Naive B cell (primary cell): ENCODE data around the gene LYRM4. TPM values are rescaled to one million over a fixed set of nuclear protein-coding genes. Genes with fewer than 3 reads are reported as not detected.

Source experiments
- ATAC-seq, 2 donors: fragments of 150-1000 bp; cut with Tn5 transposase; 2 replicates each; pipeline ENCODE4 v1.10.0; 2021; ENCODE audit warnings: low read depth in 2 of 2, mild to moderate bottlenecking in 2 of 2, moderate library complexity in 2 of 2
- DNase-seq: peaks from one replicate; pipeline ENCODE4 v3.0.0; 2022
- H3K27ac Mint-ChIP-seq, 6 donors: one replicate each; pipeline ENCODE4 v1.8.0; 2020 to 2022; ENCODE audit warnings: mild to moderate bottlenecking in 6 of 6, mixed read lengths in 6 of 6, moderate library complexity in 5 of 6, inconsistent platforms in 2 of 6
- H3K27me3 Mint-ChIP-seq, 3 donors: one replicate each; pipeline ENCODE4 v1.8.0; 2021 to 2022; ENCODE audit warnings: mixed read lengths in 3 of 3, mild to moderate bottlenecking in 1 of 3
- H3K36me3 Mint-ChIP-seq, 2 donors: one replicate each; pipeline ENCODE4 v1.8.0; 2020 to 2022; ENCODE audit warnings: mixed read lengths in 2 of 2, inconsistent platforms in 1 of 2, mild to moderate bottlenecking in 1 of 2
- H3K4me1 Mint-ChIP-seq, 3 donors: one replicate each; pipeline ENCODE4 v1.8.0; 2020 to 2022; ENCODE audit warnings: mixed read lengths in 3 of 3, inconsistent platforms in 1 of 3, mild to moderate bottlenecking in 1 of 3, moderate library complexity in 1 of 3
- H3K4me3 Mint-ChIP-seq, 8 donors: one replicate each; pipeline ENCODE4 v1.8.0; 2020 to 2022; ENCODE audit warnings: mild to moderate bottlenecking in 8 of 8, mixed read lengths in 8 of 8, moderate library complexity in 8 of 8, inconsistent platforms in 2 of 8
- H3K9me3 Mint-ChIP-seq, 7 donors: one replicate each; pipeline ENCODE4 v1.8.0; 2020 to 2022; ENCODE audit warnings: mixed read lengths in 7 of 7, mild to moderate bottlenecking in 5 of 7, inconsistent platforms in 2 of 7, moderate library complexity in 1 of 7
- polyA plus RNA-seq, 6 donors: library from polyadenylated mRNA; unstranded; fragments of 300-500 nt; fragmentation: Illumina TruSeq; gene quantifications; one replicate each; pipeline ENCODE4 v1.2.3, GENCODE V29; 2021; ENCODE audit warnings: low read depth in 6 of 6

LYRM4 gene
- polyA plus RNA-seq, 6 donors from 2014 or later: 33.1 to 44.6 (median 40.7) TPM

DNA sequence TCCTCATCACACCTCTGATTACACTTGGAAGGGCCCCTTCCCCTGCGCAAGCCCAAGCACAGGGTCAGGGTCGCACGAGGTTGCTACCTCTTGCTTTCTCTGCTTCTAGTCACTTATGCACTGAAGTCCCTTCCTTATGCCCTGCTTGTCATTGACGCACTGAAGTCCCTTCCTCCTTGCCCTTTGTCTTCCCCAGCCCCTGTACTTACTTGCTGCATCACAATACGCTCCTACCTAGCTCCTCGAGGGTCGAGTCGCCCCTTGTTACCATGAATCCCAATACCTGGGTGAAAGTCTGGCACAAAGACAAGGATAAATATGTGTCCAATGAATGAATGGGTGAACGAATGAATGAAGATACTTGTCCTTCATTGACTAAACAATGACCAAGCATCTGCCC lies 75.9 kb downstream of the LYRM4 start:
- Mint-ChIP-seq H3K27ac (no peak overlapping the region), H3K4me3 (no peak overlapping the region), H3K36me3 (peaks cover 0 to 17% of the 10 kb centered on the region in 2 donors), H3K9me3 (peaks cover 0 to 3% (median 0%) of the 10 kb centered on the region in 7 donors), H3K27me3 (no peaks in the 10 kb centered on the region), H3K4me1 (peaks cover 0 to 4% (median 0%) of the 10 kb centered on the region in 3 donors)
- ATAC-seq (no peak), DNase-seq (no peak)

DNA sequence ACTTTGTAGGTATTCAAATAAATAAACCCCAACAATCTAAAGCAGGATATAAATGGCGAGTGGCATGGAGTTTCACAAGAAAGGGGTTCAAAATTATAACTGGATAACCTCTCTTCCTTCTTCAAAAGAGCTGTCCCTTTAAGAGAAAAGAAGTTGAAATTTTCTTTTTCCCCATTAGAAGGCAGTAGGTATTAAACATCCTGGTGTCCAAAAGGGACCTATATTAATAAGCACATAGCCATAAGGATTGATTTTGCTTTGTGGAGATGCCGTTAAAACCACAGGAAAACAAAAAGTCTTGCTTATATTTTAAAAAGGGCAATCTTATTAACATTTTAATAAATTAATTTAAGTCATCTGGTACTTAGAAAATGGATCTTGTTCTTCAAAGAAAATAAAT lies 76.5 kb downstream of the LYRM4 start:
- Mint-ChIP-seq H3K27ac (no peak overlapping the region), H3K4me3 (no peak overlapping the region), H3K4me1 (peaks cover 3 to 8% (median 4%) of the 10 kb centered on the region in 3 donors), H3K9me3 (peaks cover 0 to 3% (median 0%) of the 10 kb centered on the region in 7 donors), H3K27me3 (no peaks in the 10 kb centered on the region), H3K36me3 (peaks cover 0 to 17% of the 10 kb centered on the region in 2 donors)
- DNase-seq: no peak
- ATAC-seq: no peak

DNA sequence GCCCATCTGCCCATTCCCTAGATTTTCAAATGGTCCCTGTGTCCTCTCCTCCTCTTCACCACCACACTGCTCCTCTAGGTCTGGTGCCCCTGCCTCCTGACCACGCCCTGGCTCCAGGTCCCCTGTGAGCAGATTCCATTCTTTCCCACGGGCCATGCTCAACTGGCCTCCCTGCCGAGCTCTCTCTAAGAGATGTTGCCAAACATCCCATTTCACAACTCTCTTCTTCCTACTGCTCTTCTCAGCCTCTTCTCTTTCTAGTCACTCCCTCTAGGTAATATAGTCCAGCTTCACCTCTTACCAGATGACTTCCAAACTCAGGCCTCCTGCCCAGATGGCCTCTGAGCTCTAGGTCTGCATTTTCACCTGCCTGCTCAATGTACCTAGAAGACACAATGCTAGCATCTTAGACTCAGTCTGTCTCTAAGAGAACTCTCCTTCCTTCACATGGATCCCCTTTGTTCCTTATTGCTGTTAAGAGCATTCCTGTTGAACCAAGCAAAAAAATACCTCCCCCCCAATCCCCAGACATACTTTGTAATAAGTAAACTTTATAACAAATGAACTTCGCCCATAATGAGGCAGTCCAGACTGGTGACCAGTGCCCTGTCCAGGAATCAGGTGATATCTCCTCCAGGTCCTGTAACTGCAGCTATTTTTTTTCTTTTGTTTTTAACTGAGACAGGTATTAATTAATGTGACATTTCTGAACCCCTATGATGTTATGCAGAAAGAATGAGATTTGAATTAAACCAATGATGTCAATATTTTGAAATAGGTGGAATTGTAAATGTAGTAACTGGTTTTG lies 79.0 kb downstream of the LYRM4 start:
- Mint-ChIP-seq H3K27me3 (no peaks in the 10 kb centered on the region), H3K9me3 (peaks cover 0 to 3% (median 0%) of the 10 kb centered on the region in 7 donors), H3K4me3 (no peak overlapping the region), H3K27ac (peak overlapping the region in 1 of 6 donors; percentile 46), H3K4me1 (peaks cover 7 to 10% (median 8%) of the 10 kb centered on the region in 3 donors), H3K36me3 (peaks cover 0 to 17% of the 10 kb centered on the region in 2 donors)
- DNase-seq (no peak), ATAC-seq (no peak)

DNA sequence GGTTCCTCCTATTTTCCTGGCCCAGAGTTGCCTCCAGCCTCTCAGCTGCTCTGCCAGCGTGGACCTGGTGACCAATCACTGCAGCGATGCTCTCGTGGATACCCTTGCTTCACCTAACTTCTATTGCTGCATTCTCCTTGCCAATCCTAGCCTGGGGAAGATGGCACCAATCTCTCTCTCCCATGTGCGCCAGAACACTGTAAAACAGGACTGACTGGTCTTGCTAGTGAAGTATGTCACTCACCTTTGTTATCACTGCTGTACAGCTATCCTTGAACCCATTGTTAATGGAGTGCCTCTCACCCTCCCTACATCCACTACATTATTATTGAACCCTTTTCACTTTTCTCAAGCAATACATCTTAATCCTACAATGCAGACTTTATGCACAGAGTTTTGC lies 80.1 kb downstream of the LYRM4 start:
- Mint-ChIP-seq H3K9me3 (peaks cover 0 to 3% (median 0%) of the 10 kb centered on the region in 7 donors), H3K27ac (peak overlapping the region in 5 of 6 donors; percentile 2 to 56 (median 49))

DNA sequence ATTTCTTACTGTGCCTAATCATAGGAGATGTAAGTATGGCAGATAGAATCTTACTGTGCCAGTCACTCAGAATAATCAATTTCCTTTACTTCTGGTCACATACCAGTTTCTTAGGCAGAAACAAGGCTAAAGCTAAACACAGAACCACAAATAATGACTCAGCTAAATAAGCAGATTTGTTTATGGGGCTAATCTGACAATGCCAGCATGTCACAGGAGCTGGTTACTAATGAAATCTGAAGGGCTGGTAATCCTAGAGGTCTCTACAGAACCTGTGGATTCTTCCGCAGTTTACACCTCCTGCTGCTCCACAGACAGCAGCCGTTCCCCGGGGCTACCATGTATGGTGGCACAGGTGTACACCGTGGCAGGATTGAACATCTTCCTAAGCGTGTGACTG lies 80.8 kb downstream of the LYRM4 start:
- H3K27ac Mint-ChIP-seq: peak overlapping the region in 1 of 6 donors; percentile 65
- DNase-seq (no peak), ATAC-seq (no peak)
- no peaks in the 10 kb centered on the region for H3K27me3 Mint-ChIP-seq
- peaks cover 0 to 3% of the 10 kb centered on the region in 2 donors for H3K36me3 Mint-ChIP-seq
- peaks cover 0 to 3% (median 0%) of the 10 kb centered on the region in 7 donors for H3K9me3 Mint-ChIP-seq
- peaks cover 19 to 26% (median 20%) of the 10 kb centered on the region in 3 donors for H3K4me1 Mint-ChIP-seq
- no peak overlapping the region for H3K4me3 Mint-ChIP-seq

More for the DNA sequence above, 80.1 kb downstream of the LYRM4 start:
- Mint-ChIP-seq H3K27me3 (no peaks in the 10 kb centered on the region), H3K4me3 (peak overlapping the region in 1 of 8 donors; percentile 60), H3K36me3 (peaks cover 0 to 10% of the 10 kb centered on the region in 2 donors), H3K4me1 (peaks cover 13 to 19% (median 13%) of the 10 kb centered on the region in 3 donors)
- DNase-seq (no peak), ATAC-seq (no peak)

DNA sequence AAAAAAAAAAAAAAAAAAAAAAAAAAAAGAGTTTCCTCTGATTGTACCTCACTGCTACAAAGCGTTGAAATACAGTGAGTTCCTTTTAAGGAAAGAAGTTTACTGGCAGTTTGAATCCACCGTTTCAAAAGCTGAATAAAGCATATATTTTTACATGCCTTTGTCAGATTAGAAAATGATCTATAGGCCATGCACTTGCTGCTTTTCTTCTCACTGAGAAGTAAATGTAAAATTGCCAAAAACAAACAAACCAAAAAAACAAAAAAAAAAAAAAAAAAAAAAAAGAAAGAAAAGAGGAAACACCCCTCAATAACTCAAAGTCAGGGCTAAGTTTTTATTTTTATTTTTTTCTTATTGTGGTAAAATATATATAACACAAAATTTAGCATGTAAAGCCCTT lies 81.9 kb downstream of the LYRM4 start:
- peaks cover 25 to 37% (median 32%) of the 10 kb centered on the region in 3 donors for H3K4me1 Mint-ChIP-seq
- no peaks in the 10 kb centered on the region for H3K27me3 Mint-ChIP-seq
- no peak overlapping the region for H3K27ac Mint-ChIP-seq
- peaks cover 0 to 3% (median 0%) of the 10 kb centered on the region in 7 donors for H3K9me3 Mint-ChIP-seq
- H3K36me3 Mint-ChIP-seq: no peaks in the 10 kb centered on the region
- no peak for ATAC-seq
- H3K4me3 Mint-ChIP-seq: peak overlapping the region in 2 of 8 donors; percentile 9 to 56
- no peak for DNase-seq

DNA sequence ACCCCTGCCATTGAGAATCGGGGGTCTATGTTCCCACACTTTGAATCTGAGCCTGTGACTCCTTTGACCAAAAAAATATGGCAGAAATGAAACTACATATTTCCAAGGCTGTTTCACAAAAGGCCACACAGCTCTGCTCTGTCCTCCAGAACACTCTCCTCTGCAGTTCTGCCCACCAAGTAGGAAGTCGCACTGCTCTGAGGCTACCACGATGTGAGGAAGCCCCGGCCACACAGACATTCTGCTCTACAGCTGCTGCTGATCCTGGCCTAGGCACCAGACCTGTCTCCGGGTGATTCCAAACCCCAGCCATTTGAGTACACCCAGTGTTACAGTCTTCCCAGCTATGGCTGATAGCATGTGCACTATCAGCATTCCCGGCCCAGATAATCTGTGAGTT lies 85.1 kb downstream of the LYRM4 start:
- H3K27me3 Mint-ChIP-seq: no peaks in the 10 kb centered on the region
- H3K36me3 Mint-ChIP-seq: no peaks in the 10 kb centered on the region
- peak overlapping the region; percentile 24 to 81 (median 66) for H3K27ac Mint-ChIP-seq
- H3K4me3 Mint-ChIP-seq: peak overlapping the region in 5 of 8 donors; percentile 14 to 62 (median 21)
- peaks cover 25 to 42% (median 35%) of the 10 kb centered on the region in 3 donors for H3K4me1 Mint-ChIP-seq
- ATAC-seq (no peak), DNase-seq (no peak)
- H3K9me3 Mint-ChIP-seq: peaks cover 0 to 3% (median 0%) of the 10 kb centered on the region in 7 donors

DNA sequence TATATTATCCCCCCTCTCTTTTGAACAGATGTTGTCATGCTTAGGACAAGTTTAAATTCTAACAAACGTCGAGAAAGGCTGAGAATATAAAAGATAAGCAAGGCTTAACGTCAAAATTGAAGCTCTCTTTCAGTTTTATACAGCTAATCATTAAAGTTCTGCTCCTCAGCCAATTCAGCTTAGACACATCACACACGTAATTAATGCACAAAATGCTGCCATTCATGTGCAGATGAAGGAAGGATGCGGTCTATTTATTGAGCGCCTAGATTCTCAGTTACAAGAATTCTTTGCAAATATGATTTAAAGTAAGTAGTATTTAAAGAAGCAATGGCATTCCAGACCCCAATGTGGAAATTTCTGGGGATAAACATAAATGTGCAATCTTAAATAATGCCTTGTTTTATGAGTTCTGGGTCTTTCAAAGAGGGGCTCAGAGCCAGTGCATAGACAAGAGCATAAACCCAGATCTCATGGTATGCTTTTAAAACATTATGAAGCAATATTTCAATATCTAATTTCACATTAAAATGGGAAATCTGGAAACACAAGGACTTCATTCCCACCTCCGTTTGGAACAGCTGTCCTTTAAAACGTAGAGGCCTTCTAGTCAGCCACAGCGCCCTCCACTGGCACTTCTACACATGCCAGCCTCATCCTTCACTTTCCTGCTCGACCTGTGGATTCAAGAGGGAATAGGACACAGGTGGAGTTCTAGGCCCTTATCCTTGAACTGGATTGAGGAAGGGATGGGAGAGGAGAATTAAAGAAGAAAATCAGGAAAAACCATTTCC lies 85.8 kb downstream of the LYRM4 start:
- H3K4me1 Mint-ChIP-seq: peaks cover 22 to 42% (median 35%) of the 10 kb centered on the region in 3 donors
- no peaks in the 10 kb centered on the region for H3K9me3 Mint-ChIP-seq
- no peaks in the 10 kb centered on the region for H3K36me3 Mint-ChIP-seq
- no peak for DNase-seq
- H3K27ac Mint-ChIP-seq: peak overlapping the region; percentile 66 to 92 (median 88)
- H3K4me3 Mint-ChIP-seq: peak overlapping the region; percentile 63 to 91 (median 78)
- ATAC-seq: no peak
- H3K27me3 Mint-ChIP-seq: no peaks in the 10 kb centered on the region

DNA sequence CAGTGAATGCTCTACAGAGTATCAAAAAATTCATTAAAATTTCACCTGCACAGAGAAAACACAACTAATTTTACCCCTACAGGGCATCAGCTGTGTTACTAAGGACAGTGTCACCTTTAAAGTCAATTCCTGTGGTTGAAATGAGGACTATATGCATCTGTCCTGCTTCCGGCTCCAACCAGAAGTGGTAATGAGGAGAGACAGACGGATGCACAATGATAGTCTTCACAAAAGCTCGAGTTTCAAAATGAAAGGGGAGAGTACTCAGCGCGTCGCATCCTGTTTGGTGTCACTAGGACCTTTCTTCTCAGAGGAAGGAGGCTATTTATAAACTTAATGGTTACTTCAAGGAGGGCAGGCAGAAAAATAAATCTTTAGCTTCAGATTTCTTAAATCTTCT lies 86.5 kb downstream of the LYRM4 start:
- H3K36me3 Mint-ChIP-seq: no peaks in the 10 kb centered on the region
- H3K4me1 Mint-ChIP-seq: peaks cover 19 to 40% (median 31%) of the 10 kb centered on the region in 3 donors
- no peaks in the 10 kb centered on the region for H3K9me3 Mint-ChIP-seq
- ATAC-seq: peak; percentile 87 to 90
- DNase-seq: peak; percentile 19
- peak overlapping the region; percentile 63 to 91 (median 78) for H3K4me3 Mint-ChIP-seq
- peak overlapping the region; percentile 49 to 90 (median 80) for H3K27ac Mint-ChIP-seq
- H3K27me3 Mint-ChIP-seq: no peaks in the 10 kb centered on the region

DNA sequence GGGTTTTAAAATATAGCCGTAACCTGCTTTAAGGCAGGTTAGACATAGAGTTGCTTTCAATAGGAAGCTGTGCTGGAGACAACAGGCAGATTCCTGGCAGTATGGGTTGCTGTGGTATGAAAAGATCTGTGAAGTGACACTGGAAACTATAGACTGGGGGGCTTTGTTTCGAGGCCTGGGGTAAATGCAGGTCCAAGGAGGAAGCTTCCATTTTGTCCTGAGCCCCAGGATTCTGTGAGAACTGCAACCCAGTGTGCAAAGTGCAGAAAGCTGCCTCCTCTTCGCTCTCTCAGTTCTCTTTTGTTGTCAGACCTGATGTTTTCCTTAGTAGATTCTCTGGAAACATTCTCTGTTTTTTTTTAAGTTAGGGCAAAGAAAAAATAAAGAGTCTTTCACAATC lies 86.9 kb downstream of the LYRM4 start:
- DNase-seq (no peak), ATAC-seq (peak; percentile 40 to 59)
- H3K27ac Mint-ChIP-seq: peak overlapping the region; percentile 49 to 90 (median 80)
- no peaks in the 10 kb centered on the region for H3K27me3 Mint-ChIP-seq
- H3K36me3 Mint-ChIP-seq: no peaks in the 10 kb centered on the region
- peak overlapping the region; percentile 63 to 91 (median 78) for H3K4me3 Mint-ChIP-seq
- no peaks in the 10 kb centered on the region for H3K9me3 Mint-ChIP-seq
- peaks cover 16 to 37% (median 27%) of the 10 kb centered on the region in 3 donors for H3K4me1 Mint-ChIP-seq

DNA sequence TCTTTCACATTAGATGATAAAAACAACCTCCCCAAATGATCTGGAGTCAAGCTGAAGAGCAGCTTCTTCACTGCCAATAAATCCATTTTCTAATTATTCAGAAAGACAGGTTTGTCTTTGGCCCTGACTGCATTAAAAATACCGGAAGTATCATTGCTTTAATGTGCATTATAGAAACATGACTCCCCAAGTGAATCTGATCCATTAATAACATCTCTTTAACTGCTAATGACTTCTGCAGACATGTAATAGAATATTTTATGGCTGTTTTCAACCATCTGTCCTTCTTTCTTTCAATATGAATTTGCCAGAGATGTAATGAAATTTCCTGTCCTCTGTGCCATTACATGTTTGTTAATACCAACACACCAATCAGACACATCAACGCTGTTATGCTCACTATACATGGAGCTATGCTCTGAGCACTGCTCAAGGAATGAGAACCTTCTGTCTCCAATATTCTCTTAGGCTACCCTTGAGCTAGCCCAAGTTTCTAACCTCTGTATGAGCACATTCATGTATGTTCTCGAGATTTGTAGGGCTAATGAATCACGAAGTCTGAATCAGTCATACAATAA lies 87.8 kb downstream of the LYRM4 start:
- ATAC-seq: no peak
- Mint-ChIP-seq H3K27me3 (no peaks in the 10 kb centered on the region), H3K4me1 (peaks cover 16 to 35% (median 27%) of the 10 kb centered on the region in 3 donors), H3K9me3 (no peaks in the 10 kb centered on the region), H3K27ac (peak overlapping the region in 2 of 6 donors; percentile 13 to 17), H3K36me3 (no peaks in the 10 kb centered on the region), H3K4me3 (no peak overlapping the region)
- DNase-seq: no peak

DNA sequence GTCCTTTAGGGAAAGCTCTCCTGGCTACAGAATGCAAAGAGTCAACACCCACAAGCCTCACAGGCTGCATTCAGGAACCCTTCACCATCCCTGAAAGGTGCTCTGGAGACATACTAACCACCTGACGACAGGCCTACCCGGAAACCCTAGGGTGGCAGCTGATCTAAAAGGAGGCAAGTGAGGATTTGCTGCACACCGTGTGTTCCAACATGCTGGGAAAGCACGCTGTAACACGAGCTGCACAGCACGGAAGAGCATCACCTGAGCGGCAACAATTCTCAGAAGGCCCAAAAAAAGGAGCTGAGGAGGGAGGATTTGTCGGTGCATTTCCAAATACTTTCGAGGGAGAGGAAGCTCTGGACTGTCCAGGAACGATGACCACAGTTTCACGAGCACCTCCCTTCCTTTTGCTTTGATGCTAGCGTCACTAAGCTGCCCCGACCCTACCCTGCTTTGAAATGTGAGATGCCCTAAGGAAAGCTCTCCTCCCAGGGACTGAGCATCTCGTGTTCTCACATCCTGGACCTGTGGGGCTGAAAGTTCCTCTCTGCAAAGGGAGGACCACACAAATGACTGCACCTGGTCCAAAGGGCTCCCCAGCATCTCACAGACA lies 88.6 kb downstream of the LYRM4 start:
- H3K4me3 Mint-ChIP-seq: no peak overlapping the region
- no peaks in the 10 kb centered on the region for H3K9me3 Mint-ChIP-seq

DNA sequence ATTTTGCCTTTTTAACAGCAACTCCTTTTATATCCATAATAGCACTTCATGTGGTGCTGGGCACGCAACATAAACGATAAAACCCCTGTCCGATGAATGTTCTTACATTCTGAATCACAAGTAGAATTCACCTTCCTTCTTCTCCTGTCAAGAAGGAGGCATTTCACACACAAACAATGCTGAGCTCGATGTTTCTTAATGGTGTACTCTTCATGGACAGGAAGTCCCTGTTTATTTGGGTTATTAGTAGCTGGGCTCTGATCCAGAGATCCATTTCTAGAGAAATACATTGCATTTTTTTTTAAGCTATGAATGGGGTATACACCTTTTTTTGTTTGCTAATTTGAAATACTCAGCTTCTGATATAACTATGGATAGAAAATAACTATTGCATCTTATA lies 93.2 kb downstream of the LYRM4 start:
- DNase-seq (no peak), ATAC-seq (no peak)
- Mint-ChIP-seq H3K4me3 (no peak overlapping the region), H3K27me3 (no peaks in the 10 kb centered on the region), H3K9me3 (no peaks in the 10 kb centered on the region), H3K36me3 (no peaks in the 10 kb centered on the region), H3K4me1 (no peaks in the 10 kb centered on the region), H3K27ac (no peak overlapping the region)

More for the DNA sequence above, 88.6 kb downstream of the LYRM4 start:
- no peak for ATAC-seq
- Mint-ChIP-seq H3K4me1 (peaks cover 16 to 35% (median 27%) of the 10 kb centered on the region in 3 donors), H3K27ac (no peak overlapping the region), H3K36me3 (no peaks in the 10 kb centered on the region), H3K27me3 (no peaks in the 10 kb centered on the region)
- no peak for DNase-seq
